HG02970 (cell line): ENCODE results near the gene RPA1.
"Not testable (repeated sequence)": the region's sequence is repeated elsewhere in the genome, so short reads cannot be mapped to it uniquely, and the experiment has no call there.

Experiments
- ATAC-seq: cut with Tn5 transposase; IDR thresholded peaks from one replicate; pipeline ENCODE4 v1.9.1; 2021; ENCODE audit warnings: mild to moderate bottlenecking, moderate library complexity, moderate number of reproducible peaks; ENCODE audit not compliant: unreplicated experiment, low FRiP score

Gene RPA1

DNA sequence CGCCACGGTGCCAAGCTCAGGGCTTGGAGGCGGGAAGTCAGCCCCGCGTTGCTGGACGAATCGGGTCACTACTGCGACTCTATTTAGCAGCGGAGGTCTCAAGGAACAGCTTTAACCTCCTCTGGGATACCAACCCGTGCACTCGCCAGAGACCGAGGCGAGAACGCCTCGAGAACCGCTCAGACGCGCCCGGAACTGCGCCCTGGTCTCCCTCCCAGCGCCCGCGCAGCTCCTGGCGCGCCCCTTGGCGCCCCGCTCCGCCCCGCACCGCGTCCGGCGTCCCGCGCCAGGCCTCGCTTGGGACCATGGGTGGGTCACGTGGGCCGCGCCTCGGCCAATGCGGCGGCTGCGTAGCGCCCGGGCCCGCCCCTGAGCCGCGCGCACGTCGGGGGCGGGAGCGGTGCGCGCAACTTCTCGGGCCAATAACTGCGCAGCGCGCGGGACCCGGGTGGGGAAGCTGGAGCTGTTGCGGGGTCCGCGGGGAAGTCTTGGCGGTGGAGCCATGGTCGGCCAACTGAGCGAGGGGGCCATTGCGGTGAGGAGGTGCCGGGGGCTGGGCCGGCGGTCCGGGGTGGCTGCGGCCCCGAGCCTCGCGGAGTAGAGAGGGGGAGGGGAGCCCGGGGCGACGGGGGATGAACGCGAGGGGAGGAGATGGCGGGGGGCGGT is at the start of gene RPA1, which contains the start of gene SMYD4:
Gene RPA1 (plus strand): TSS at position 414 of the 666 bp plus-strand sequence. CDS start 89 bp downstream, at position 503.
Gene SMYD4 (minus strand): TSS at position 311 of the 666 bp plus-strand sequence. CDS start 1,908 bp downstream, outside the sequence.
- peak; percentile 82 for ATAC-seq

DNA sequence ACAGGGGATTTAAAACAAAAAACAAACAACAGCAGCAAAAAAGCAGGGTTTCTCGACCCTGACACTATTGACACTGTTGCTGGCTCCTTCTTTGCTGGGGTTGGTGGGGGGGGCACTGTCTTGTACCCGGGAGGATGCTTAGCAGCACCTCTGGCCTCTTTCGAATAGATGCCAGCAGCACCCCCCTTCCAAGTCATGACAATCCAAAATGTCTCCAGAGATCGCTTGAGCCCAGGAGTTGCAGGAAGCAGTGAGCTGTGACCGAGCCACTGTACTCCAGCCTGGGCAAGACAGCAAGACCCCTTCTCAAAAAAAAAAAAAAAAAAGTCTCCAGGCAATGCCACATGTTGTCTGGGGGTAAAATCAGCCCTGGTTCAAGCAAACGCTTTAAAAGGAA is 47.6 kb upstream of the RPA1 start:
- no peak for ATAC-seq

DNA sequence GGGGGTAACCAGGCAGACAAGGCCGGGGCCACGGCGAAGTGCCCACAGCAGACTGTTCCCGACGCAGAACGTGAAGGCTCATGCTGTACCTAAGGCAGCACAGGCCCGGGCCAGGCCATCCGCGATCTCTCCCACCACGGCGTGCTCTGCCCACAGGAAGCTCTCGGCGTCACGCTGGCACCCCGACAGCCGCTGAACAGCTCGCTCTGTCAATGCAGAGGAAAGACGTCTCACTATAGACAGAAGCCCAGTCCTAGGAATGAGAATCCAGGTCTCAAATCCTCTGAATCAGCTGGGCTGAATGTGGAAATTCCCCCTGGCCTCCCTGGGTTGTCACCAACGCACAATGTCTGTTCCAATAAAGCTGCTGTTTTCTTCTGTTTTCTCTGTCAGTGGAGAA is 46.5 kb upstream of the RPA1 start:
- no peak for ATAC-seq

DNA sequence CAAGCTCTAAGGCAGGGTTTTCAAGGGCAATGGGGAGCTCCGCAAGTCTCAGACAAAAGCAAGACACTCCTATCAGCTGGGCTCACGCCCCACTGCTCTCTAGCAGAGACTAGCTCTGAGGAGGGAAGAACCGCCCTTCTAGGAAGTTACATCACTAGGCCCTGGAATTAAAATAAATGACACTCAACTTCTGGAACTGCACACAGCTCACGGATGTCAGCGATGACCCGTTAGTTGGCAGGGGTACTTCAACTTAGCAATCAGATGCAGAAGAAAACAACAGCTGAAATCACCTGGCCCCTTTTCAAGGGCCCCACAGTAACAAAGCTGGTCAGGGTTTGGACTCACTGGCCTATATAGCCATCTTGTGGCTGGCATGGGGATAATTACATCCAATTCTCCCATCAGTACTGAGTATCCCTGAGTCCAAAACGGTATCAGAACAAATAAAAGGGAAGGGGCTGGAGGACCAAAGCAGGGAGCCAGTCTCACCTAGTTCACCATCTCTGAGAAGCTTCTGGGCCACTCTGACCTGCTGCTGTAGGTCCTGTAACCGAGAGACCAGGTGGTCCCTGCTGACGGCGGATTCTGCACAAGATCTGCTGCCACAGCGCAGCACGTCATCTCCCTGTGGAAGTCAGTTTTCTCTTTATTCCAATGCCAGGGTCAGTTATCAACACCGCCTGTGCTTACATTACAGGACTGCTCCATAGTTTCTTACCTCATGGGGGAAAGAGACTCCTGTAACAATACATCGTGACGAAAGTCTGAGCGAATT is 45.8 kb upstream of the RPA1 start:
- no peak for ATAC-seq

DNA sequence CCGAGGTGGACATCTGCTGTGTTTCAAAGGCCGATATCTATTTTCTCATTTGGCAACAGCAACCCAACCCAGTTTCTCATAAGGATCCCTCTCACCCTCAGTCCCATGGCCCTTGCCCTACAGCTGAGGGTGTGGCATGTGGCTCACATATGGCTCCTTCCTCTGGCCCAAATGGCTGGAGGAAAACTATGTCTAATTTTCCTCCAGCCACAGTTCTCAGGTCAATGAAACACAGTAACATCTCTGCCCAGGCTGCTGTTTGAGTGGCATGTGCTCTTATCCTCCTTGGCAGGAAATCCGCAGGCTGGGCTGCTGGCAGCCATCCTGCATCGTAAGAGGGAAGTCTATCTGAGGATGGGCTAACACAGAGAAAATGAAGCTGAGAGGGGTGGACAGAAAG is 43.9 kb upstream of the RPA1 start:
- ATAC-seq, result no peak

DNA sequence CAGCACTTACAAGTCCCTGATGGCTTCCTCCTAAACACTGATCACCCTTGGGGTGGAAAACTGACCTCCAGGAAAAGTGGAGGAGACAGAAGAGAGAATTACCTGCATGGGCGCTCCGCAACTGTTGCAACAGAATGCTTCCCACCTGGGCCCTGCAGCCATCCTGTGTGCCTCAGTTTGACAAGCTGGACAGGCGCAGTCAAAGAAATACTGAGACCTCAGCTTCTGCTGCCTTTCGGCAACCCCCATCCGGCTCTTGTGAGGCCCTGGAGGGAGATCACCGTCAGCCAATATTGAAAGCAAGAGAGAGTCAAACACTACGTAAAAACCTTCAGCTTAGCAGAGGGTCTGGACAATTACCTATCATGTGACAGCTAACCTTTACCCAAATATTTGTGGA is 43.1 kb upstream of the RPA1 start:
- ATAC-seq, result no peak

DNA sequence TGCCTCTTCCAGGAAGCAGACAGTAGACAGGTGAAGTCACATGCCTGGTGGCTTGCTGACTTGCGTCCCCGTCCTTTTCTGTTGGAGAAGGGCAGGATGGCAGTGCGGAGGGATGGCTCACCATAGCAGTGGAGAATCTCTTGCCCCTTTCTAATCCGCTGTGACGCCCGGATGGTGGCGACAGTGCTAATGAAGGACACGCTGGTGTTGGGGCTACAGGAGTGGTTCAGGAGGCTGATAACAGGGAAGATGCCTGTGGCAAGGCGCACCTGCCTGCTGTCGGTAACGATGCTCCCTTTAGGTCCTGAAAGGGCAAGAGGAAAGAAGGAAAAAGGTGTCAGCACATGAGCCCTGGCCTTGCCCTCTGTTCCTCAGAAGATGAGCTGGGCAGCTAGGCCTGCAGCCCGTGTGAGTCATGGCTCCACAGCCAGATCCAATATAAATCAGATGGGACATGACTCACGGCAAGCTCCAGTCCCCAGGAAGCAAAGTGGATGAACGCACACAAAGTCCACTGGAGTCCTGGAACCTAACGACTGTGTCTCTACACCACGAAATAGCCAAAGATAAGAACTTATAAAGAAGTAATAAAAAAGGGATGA is 42.4 kb upstream of the RPA1 start:
- ATAC-seq, result no peak

DNA sequence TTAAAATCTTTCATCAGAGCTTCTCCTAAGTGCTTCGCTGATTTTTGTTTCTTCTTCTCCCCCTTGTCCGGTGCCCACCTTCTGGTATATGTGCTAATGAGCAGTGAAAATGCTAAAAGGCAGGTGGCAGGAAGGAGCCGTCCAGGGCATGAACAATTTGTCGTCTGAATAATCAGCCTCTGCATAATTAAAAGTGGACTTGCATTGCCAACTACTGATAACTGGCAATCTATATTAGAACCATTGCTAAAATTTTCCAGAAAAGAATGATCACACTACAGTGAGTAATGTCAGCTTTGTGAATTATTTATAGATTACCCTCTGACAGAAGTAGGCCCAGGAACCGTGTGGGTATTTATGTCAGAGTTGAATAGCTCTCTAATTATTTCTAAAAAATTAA is 39.9 kb upstream of the RPA1 start:
- ATAC-seq, result no peak

DNA sequence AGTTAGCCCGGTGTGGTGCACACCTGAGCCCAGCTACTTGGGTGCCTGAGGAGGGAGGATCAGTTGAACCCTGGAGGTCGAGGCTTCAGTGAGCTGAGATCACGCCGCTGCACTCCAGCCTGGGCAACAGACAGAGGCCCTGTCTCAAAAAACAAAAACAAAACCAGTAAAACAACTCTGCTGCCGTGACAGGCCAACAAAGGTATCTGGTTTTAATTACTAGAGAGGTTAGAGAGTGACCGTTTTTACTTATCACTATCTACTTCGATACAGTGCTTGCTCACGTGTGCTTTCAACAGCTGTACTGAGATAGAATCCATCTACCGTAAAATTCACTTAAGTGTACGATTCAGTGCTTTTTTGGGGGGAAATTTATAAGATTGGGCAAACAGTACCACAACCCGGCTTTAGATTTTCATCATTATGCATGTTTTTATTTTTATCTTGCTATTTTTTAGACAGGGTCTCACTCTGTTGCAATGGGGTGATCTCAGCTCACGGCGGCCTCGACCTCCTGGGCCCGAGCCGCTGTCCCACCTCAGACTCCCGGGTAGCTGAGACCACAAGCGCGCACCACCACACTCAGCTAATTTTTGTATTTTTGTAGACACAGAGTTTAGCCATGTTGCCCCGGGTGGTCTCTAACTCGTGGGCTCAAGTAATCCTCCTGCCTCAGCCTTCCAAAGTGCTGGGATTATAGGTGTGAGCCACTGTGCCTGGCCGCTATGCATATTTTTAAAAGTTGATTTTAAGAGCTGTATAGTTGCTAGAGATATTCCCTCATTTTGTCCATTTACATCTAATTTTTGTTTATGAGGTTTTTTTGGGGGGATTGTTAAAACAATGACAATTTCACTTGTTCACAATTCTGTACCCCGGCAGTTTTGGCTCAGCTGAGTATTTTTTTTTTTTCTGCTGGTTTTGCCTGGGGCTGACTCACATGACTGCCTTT is 37.0 kb upstream of the RPA1 start:
- ATAC-seq, result no peak

DNA sequence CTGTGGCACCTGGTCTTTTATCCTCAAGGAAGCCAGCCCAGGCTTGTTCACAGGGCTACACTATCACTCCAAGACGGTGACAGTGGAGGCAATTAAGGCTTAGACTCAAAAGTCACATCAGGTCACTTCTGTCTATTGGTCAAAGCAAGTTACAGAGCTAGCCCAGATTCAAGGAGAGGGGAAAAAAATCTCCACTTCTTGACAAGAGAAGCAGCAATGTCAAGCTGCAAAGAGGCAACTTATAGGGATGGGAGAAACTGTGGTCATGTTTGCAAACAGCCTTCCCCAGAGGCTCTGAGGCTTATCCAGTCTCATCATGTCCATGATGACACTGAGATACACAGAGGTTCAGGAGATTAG is 36.4 kb upstream of the RPA1 start:
- no peak for ATAC-seq

DNA sequence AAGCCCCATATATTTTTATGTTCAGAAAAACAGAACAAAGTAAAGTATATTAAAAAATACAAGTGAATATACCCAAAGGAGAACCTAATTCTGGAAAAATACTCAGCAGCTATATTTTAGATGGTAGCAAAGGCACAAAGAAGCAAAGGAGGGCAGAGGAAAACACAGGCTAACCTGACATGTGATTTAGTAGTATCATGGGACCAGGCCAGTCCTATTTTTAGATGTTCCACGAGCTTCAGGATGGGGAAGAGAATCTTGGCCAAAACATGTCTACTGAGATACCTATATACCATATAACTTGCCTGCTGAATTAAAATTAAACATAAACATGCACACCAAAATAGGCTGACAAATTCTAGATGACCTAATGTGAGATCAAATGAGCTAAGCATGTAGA is 33.0 kb upstream of the RPA1 start:
- ATAC-seq, result no peak

DNA sequence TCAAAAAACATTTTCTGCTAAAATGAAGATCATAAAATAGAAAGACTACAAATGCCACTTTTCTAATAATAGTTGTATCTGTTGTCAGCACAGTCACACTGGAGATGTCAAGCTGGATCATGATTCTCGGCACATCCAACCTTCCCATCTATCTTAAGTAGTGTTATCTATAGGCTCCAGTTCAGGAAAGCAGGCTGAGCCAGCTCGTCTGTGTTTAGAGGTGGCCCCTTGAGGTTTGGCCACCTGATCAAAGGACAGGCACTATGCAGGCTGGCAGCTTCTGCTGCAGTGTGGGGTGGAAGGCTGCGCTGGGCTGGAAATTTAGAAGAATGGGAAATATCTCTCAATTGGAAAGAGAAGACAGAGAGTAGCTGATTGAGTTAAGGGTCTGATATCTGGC is 32.5 kb upstream of the RPA1 start:
- no peak for ATAC-seq

DNA sequence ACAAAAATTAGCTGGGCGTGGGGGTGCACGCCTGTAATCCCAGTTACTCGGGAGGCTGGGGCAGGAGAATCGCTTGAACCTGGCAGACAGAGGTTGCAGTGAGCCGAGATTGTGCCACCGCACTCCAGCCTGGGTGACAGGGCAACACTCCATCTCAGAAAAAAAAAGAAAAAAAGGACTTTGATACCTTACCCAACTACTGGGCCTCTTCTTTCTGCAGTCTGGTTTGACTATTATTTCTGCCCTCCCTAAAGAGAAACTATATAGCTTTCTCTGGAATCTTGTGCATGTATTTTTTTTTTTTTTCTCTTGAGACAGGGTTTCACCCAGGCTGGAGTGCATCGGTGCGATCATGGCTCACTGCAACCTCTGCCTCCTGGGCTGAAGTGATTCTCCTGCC is 32.0 kb upstream of the RPA1 start:
- ATAC-seq, result not testable (repeated sequence)

DNA sequence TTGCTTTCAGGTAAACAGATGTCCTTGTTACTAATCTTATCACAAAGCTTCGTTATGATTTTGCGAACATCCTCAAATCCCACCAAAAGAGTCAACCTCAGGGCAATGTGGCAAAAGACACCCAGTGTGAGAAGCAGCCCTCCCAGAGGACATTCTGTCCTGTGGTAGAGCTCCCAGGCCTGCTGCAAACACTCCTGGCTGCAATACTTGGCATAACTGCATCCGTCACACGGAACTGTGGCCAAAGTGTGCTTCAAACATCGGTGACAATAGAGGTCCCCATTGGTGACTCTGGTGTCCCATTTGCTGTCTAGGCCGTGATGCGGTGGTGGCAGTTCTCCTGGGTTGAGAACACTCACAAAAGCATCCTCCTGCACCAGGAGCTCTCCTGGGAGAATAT is 29.6 kb upstream of the RPA1 start:
- ATAC-seq, result no peak

DNA sequence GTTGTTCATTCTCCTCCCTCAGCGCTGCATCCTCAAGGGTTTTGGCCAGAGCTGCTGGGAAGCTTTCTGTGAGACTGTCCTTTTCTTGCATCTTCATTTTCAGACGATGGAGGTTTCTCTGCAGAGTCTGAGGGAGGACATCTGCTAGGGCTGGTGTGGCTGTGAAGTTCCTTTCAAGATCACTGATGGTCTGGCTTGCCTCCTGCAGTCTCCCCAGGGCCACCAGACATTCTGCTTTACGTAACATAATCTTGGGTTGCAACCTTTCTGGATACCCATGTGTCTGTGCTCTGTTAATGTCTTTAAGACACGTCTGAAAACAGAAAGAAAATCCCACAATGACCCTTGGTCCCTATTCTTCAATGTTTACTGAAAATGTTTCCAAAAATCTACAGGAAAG is 29.1 kb upstream of the RPA1 start:
- no peak for ATAC-seq

DNA sequence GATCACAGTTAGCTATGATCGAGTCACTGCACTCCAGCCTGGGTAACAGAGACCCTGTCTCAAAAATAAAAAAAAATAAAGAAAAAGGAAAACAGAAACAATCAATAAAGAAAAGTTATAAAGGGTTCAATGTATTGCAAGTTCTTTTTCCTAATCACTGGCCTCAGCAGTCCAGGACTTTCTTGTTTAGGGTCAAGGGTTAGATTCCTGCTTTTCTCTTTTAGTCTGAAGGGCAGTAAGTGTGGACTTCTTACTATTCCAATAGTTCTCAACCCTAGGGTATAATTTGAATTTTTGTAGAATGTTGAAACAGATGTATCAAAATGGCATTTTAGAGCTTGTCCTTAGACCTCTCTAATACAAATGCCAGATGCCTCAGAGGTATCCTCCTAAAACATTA is 27.4 kb upstream of the RPA1 start:
- ATAC-seq, result no peak

DNA sequence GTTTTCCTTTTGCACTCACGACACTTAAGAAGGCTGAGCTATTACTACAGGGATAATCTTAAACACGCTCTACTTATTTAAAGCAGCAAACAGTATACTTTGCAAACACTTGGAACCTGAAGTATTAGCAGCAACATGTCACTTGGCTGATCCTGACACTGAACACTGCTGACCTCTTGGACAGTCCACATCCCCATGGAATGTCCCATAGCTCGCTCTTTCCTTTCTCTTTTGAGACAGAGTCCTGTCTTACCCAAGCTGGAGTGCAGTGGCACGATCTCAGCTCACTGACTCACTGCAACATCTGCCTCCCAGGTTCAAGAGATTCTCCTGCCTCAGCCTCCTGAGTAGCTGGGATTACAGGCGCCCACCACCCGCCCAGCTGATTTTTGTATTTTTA is 26.5 kb upstream of the RPA1 start:
- no peak for ATAC-seq

DNA sequence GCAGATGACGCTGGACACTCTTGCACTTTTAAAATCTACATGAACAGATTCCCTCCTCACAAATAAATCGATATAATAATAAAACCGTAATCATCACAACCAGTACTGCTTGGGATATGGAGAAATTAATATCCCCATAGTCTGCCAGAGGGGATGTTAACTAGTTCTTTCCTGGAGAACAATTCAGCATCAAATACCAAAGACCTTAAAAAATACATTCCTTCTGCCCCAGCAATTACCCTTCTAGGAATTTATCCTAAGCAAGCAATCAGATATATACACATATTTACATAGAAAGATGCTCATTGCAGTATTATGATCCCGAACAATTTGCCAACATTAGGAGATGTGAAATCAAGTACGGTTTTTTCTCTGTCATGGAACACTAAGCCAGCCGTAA is 21.9 kb upstream of the RPA1 start:
- ATAC-seq, result no peak

DNA sequence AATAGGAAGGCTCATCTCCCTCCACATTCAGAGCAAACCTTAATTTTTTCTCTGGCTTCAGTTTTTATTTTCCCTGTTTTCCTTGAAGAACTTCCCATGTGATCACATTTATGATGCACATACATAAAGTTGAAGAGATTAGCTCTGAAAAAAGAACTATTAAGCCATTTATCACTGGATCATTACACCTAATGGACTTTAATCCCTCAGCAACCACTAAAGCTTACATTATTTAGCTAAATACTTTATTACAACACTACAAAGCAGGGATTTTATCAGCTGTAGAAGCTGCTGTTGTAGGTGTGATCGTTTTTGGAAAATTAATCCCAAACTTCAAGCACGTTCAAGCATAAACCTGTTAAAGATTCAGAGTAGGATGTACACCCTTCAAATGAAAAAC is 21.2 kb upstream of the RPA1 start:
- ATAC-seq, result no peak

DNA sequence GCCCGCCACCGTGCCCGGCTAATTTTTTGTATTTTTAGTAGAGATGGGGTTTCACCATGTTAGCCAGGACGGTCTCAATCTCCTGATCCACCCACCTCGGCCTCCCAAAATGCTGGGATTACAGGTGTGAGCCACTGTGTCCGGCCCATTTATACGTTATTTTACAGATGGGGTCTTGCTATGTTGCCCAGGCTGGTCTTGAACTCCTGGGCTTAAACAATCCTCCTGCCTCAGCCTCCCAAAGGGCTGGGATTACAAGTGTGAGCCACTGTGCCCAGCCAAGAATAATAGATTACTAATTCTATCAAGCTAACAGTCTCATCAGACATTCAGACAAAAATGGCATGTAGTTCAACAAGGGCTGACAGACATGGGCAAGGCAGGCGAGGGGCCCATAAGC is 20.0 kb upstream of the RPA1 start:
- not testable (repeated sequence) for ATAC-seq
